Caco-2 (cell line): ENCODE results near the gene ARSH. TPM values are rescaled to one million over a fixed set of nuclear protein-coding genes. Genes with fewer than 3 reads are reported as not detected.

ENCODE experiments used
- BruUV-seq: library from RNA; stranded (reverse); fragments of 400-500 nt; replicated peaks from 2 replicates; lab custom pipeline; 2021; lab: Mats Ljungman, UMichigan
- CTCF ChIA-PET: fragments of 300-600 bp; sonication (Branson Sonifier 250); formaldehyde crosslinking; loops from one replicate; lab custom pipeline; 2022; ENCODE audit warnings: antibody characterized with exemption; lab: Charles Lee
- POLR2A ChIA-PET: fragments of 300-600 bp; sonication (Branson Sonifier 250); formaldehyde crosslinking; loops from one replicate; lab custom pipeline; 2022; ENCODE audit warnings: antibody characterized with exemption; lab: Charles Lee
- DNase-seq, 2 experiments: peaks; one replicate each; pipeline versions ENCODE4 v3.0.0 to v3.0.0-alpha.2; 2020 to 2022
- H3K27me3 ChIP-seq: replicated peaks from 2 replicates; pipeline ENCODE4 v1.6.0; 2011; ENCODE audit warnings: low read length; ENCODE audit not compliant: control insufficient read depth, insufficient read depth
- H3K36me3 ChIP-seq: 2 replicates; pipeline ENCODE4 v1.5.1; 2011; ENCODE audit warnings: low read length; ENCODE audit not compliant: control insufficient read depth, insufficient read depth
- H3K4me1 ChIP-seq: fragments of 250-450 bp; sonication (Bioruptor Pico); 2 replicates; pipeline ENCODE4 v1.5.1; 2020; ENCODE audit warnings: mild to moderate bottlenecking
- H3K4me3 ChIP-seq: 2 replicates; pipeline ENCODE4 v1.5.1; 2011; ENCODE audit warnings: low read depth, mild to moderate bottlenecking, control low read depth, low read length
- H3K9me3 ChIP-seq: fragments of 250-450 bp; sonication (Bioruptor Pico); 2 replicates; pipeline ENCODE4 v1.5.1; 2020; ENCODE audit warnings: mild to moderate bottlenecking, moderate library complexity
- H3K27ac Mint-ChIP-seq: one replicate; pipeline ENCODE4 v1.8.0; 2022; ENCODE audit warnings: mixed read lengths; ENCODE audit not compliant: unreplicated experiment
- H3K27me3 Mint-ChIP-seq: one replicate; pipeline ENCODE4 v1.8.0; 2022; ENCODE audit warnings: mixed read lengths; ENCODE audit not compliant: insufficient read depth, unreplicated experiment
- H3K36me3 Mint-ChIP-seq: one replicate; pipeline ENCODE4 v1.8.0; 2022; ENCODE audit warnings: mild to moderate bottlenecking, mixed read lengths; ENCODE audit not compliant: insufficient read depth, unreplicated experiment
- H3K4me1 Mint-ChIP-seq: one replicate; pipeline ENCODE4 v1.8.0; 2022; ENCODE audit warnings: low read depth, mixed read lengths; ENCODE audit not compliant: unreplicated experiment
- H3K4me3 Mint-ChIP-seq: one replicate; pipeline ENCODE4 v1.8.0; 2022; ENCODE audit warnings: mild to moderate bottlenecking, moderate library complexity, mixed read lengths; ENCODE audit not compliant: unreplicated experiment
- H3K9me3 Mint-ChIP-seq: one replicate; pipeline ENCODE4 v1.8.0; 2022; ENCODE audit warnings: mixed read lengths; ENCODE audit not compliant: unreplicated experiment
- intact Hi-C: fragments of 100-400 bp; cut with micrococcal nuclease; formaldehyde crosslinking; loops from one replicate; pipeline ENCODE4 v1.10.0; 2022; ENCODE audit not compliant: unreplicated experiment
- total RNA-seq: library from RNA; stranded (reverse); gene quantifications from 2 replicates; pipeline ENCODE4 v1.2.3, GENCODE V29; 2022
- TF ChIP-seq, protein P1 (sequence below), 2 experiments: fragments of 200-600 bp in 1 of 2; IDR thresholded peaks; 1 replicate in 1 of 2; 2 replicates in 1 of 2; pipeline versions ENCODE4 v1.5.1 to v1.8.0; 2011 to 2022; ENCODE audit warnings: antibody characterized with exemption in 1 of 2, control low read depth in 1 of 2, inconsistent platforms in 1 of 2, low read depth in 1 of 2, low read length in 1 of 2, mild to moderate bottlenecking in 1 of 2, moderate library complexity in 1 of 2; ENCODE audit not compliant: insufficient read depth in 1 of 2, severe bottlenecking in 1 of 2, unreplicated experiment in 1 of 2

ARSH gene
- total RNA-seq, 1 experiment from 2014 or later: not detected

DNA sequence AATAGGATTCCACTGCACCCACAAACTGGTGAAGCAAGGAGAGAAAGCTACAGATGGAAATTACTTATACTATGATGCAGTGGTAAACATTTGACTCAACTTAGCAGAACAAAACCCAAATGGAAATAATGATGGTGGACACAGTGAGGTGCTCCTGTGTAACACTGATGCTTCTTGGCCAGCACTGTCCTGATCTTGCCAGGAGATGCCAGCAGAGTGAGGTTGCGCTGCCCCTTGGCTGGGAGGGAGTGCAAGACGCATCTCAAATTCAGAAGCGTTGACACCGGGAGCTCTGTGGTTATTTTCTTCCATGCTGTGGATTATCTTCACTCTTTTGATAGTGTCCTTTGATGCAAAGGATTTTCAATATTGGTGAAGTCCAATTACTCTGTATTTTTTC, 22.0 kb upstream of the ARSH start:
- Mint-ChIP-seq H3K36me3 (peaks cover 5% of the 10 kb centered on the region), H3K9me3 (peaks cover 9% of the 10 kb centered on the region), H3K27ac (no peak overlapping the region), H3K4me1 (no peaks in the 10 kb centered on the region), H3K4me3 (no peak overlapping the region), H3K27me3 (no peaks in the 10 kb centered on the region)
- TF ChIP-seq, protein P1, sequence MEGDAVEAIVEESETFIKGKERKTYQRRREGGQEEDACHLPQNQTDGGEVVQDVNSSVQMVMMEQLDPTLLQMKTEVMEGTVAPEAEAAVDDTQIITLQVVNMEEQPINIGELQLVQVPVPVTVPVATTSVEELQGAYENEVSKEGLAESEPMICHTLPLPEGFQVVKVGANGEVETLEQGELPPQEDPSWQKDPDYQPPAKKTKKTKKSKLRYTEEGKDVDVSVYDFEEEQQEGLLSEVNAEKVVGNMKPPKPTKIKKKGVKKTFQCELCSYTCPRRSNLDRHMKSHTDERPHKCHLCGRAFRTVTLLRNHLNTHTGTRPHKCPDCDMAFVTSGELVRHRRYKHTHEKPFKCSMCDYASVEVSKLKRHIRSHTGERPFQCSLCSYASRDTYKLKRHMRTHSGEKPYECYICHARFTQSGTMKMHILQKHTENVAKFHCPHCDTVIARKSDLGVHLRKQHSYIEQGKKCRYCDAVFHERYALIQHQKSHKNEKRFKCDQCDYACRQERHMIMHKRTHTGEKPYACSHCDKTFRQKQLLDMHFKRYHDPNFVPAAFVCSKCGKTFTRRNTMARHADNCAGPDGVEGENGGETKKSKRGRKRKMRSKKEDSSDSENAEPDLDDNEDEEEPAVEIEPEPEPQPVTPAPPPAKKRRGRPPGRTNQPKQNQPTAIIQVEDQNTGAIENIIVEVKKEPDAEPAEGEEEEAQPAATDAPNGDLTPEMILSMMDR (IDR thresholded peaks at IDR 0.05; ENCODE audit: insufficient read depth in 1 of 2, low read depth in 1 of 2, low read length in 1 of 2, severe bottlenecking in 1 of 2, unreplicated experiment in 1 of 2): no peak
- Histone ChIP-seq H3K4me3 (no peak overlapping the region), H3K4me1 (no peaks in the 10 kb centered on the region), H3K36me3 (no peaks in the 10 kb centered on the region), H3K9me3 (no peaks in the 10 kb centered on the region), H3K27me3 (no peaks in the 10 kb centered on the region)
- POLR2A ChIA-PET: no interaction called here
- intact Hi-C loops: no loop called here
- no peak for DNase-seq
- CTCF ChIA-PET: no interaction called here
- no TSS peak for BruUV-seq

DNA sequence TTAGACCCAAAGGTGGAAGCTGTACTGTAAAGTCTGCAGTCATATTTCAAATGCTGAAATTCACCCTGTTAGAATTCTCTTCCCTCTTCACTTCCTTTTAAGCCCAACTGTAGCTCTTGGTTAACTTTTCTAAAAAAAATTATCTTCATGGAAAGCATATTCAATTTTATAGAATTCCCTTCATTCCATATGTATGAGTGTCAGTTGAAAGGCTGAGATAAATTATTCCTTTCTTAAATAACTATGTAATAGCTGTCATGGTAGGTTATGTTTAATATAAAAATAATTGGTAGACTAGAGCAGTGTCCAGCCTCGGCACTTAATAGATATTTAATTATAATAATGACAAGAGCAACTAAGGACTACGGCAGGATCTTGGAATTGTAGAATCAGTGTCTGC, 16.8 kb upstream of the ARSH start:
- Histone ChIP-seq H3K4me1 (no peaks in the 10 kb centered on the region), H3K36me3 (no peaks in the 10 kb centered on the region), H3K27me3 (no peaks in the 10 kb centered on the region), H3K4me3 (no peak overlapping the region), H3K9me3 (no peaks in the 10 kb centered on the region)
- Mint-ChIP-seq H3K9me3 (peaks cover 6% of the 10 kb centered on the region), H3K36me3 (peaks cover 5% of the 10 kb centered on the region), H3K4me3 (no peak overlapping the region), H3K4me1 (no peaks in the 10 kb centered on the region), H3K27ac (no peak overlapping the region), H3K27me3 (no peaks in the 10 kb centered on the region)
- CTCF ChIA-PET: no interaction called here
- no peak for DNase-seq
- POLR2A ChIA-PET: no interaction called here
- TF ChIP-seq, protein P1 (IDR thresholded peaks at IDR 0.05; ENCODE audit: insufficient read depth in 1 of 2, low read depth in 1 of 2, low read length in 1 of 2, severe bottlenecking in 1 of 2, unreplicated experiment in 1 of 2): no peak
- intact Hi-C loops: no loop called here
- BruUV-seq: no TSS peak

DNA sequence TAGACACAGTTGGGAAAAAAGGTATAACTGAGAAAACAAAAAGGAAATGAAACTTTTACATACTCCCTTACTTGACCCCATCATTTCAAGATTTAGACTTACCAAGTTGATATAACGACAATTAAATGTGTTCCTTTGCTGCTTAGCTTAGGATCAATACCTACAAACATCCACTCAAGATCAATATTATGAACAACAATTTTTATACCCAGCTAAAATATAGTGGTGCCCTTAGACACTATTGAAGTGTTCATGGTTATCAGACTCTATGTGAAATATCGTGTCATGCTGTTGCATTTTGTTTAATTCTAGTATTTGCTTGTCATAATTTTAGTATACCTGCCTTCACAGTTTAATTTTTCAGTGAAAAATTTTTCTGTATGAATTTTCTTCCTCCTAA, 4.2 kb downstream of the ARSH start:
- CTCF ChIA-PET: no interaction called here
- DNase-seq: no peak
- Histone ChIP-seq H3K9me3 (no peaks in the 10 kb centered on the region), H3K27me3 (no peaks in the 10 kb centered on the region), H3K36me3 (no peaks in the 10 kb centered on the region), H3K4me3 (no peak overlapping the region), H3K4me1 (no peaks in the 10 kb centered on the region)
- H3K36me3 Mint-ChIP-seq: no peaks in the 10 kb centered on the region
- TF ChIP-seq, protein P1 (IDR thresholded peaks at IDR 0.05; ENCODE audit: insufficient read depth in 1 of 2, low read depth in 1 of 2, low read length in 1 of 2, severe bottlenecking in 1 of 2, unreplicated experiment in 1 of 2): no peak
- no peaks in the 10 kb centered on the region for H3K4me1 Mint-ChIP-seq
- intact Hi-C loops: no loop called here
- no TSS peak for BruUV-seq
- no peak overlapping the region for H3K27ac Mint-ChIP-seq
- H3K4me3 Mint-ChIP-seq: no peak overlapping the region
- H3K27me3 Mint-ChIP-seq: no peaks in the 10 kb centered on the region
- POLR2A ChIA-PET: no interaction called here
- peaks cover 10% of the 10 kb centered on the region for H3K9me3 Mint-ChIP-seq
